HepG2 (cell line): Measurements from ENCODE around the gene MAP2K6. TPM values are rescaled to one million over a fixed set of nuclear protein-coding genes. Genes with fewer than 3 reads are reported as not detected.

Experiments used
- ATF6 ChIP-seq: sonication (generic); formaldehyde crosslinking; conservative IDR thresholded peaks from 2 replicates; pipeline ENCODE4 v1.4.0; 2020; ENCODE audit warnings: missing genetic modification reagents
- KIAA2018 ChIP-seq: sonication (generic); formaldehyde crosslinking; IDR thresholded peaks from 2 replicates; pipeline ENCODE4 v1.5.0; 2020; ENCODE audit warnings: mild to moderate bottlenecking, missing genetic modification reagents, borderline replicate concordance
- LBX2 ChIP-seq: sonication (generic); formaldehyde crosslinking; IDR thresholded peaks from 2 replicates; pipeline ENCODE4 v1.5.0; 2020; ENCODE audit warnings: missing genetic modification reagents, mild to moderate bottlenecking, borderline replicate concordance
- NCOA2 ChIP-seq: sonication (generic); formaldehyde crosslinking; IDR thresholded peaks from 2 replicates; pipeline ENCODE4 v1.8.0; 2022; ENCODE audit warnings: inconsistent platforms
- RBM39 ChIP-seq: fragments of 200-400 bp; formaldehyde crosslinking; IDR thresholded peaks from one replicate; pipeline ENCODE4 v1.6.1; 2018; ENCODE audit warnings: antibody characterized with exemption, mild to moderate bottlenecking, low read depth, low read length; ENCODE audit not compliant: poor library complexity, severe bottlenecking
- SALL2 ChIP-seq: sonication (generic); formaldehyde crosslinking; IDR thresholded peaks from 2 replicates; pipeline ENCODE4 v1.8.1; 2023; ENCODE audit warnings: mild to moderate bottlenecking, missing genetic modification reagents, inconsistent platforms
- ZNF18 ChIP-seq: sonication (generic); formaldehyde crosslinking; IDR thresholded peaks from 2 replicates; pipeline ENCODE4 v1.8.0; 2022; ENCODE audit warnings: mild to moderate bottlenecking, missing genetic modification reagents; ENCODE audit not compliant: insufficient replicate concordance
- ZNF335 ChIP-seq: sonication (generic); formaldehyde crosslinking; IDR thresholded peaks from 2 replicates; pipeline ENCODE4 v1.4.0; 2020; ENCODE audit warnings: missing genetic modification reagents
- ZNF441 ChIP-seq: sonication (generic); formaldehyde crosslinking; IDR thresholded peaks from 2 replicates; pipeline ENCODE4 v1.7.0; 2021; ENCODE audit warnings: missing genetic modification reagents, borderline replicate concordance
- ZNF570 ChIP-seq: sonication (generic); formaldehyde crosslinking; IDR thresholded peaks from 2 replicates; pipeline ENCODE4 v1.4.0; 2020; ENCODE audit warnings: mild to moderate bottlenecking, missing genetic modification reagents, borderline replicate concordance
- ZNF841 ChIP-seq: sonication (generic); formaldehyde crosslinking; IDR thresholded peaks from 2 replicates; pipeline ENCODE4 v1.8.1; 2023; ENCODE audit warnings: missing genetic modification reagents, borderline replicate concordance
- polyA plus RNA-seq, 8 experiments: library from polyadenylated mRNA; depleted of rRNA in 3 of 8; stranded (reverse) in 7 of 8; unstranded in 1 of 8; fragments of >200 nt; fragmentation: Illumina TruSeq in 4 of 8; extraction: Trizol in 4 of 8; gene quantifications; 2 replicates each; pipeline versions ENCODE4 v1.2.1 to v1.2.3, GENCODE V29; 2011 to 2016; ENCODE audit warnings: low read depth in 4 of 8, missing spikeins in 1 of 8, mixed read lengths in 1 of 8; ENCODE audit not compliant: insufficient read depth in 1 of 8
- total RNA-seq, 5 experiments: library from RNA; depleted of rRNA; stranded (reverse); fragments of >200 nt; fragmentation: Illumina TruSeq; extraction: Trizol; gene quantifications; 2 replicates each; pipeline ENCODE4 v1.2.3, GENCODE V29; 2016; ENCODE audit warnings: low read depth in 1 of 5
- TF ChIP-seq, protein P1 (sequence below): IDR thresholded peaks from 2 replicates; pipeline ENCODE4 v1.6.1; 2016; ENCODE audit warnings: mild to moderate bottlenecking

MAP2K6 gene
- total and polyA plus RNA-seq, 2 of the 13 experiments (the other 11 are each of a cell fraction or from before 2014, with no cell fraction given), result 5.1 to 33.6 TPM

DNA sequence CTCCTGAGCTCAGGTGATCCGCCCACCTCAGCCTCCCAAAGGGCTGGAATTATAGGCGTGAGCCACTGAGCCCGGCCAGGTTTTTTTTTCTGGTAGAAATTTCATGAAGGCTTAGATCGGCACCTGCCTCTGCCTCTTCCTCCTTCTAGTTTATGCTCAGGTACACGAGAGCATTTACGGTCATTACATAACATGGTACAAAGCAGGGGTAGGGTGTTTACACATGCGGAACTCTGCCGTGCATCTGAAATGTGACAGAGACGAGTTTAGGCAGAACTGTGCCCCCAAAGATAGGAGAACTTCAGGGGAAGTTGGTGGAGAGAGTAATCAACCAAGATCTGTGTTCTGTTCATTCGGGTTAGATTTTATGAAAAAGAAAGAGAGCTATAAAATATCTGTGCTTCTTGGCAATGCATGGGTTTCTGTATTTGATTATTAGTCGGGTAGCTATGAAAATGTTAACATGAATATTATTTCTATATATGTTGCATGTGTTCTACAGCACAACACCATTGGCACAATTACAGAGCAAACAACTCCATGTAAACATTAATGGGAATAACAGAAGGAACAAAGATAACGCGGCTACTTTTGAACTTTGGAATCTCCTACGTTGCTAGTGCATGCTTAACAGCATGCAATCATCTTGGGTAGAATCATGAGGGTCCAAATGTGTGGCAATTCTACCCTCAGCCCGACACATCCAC lies 23.5 kb upstream of the MAP2K6 start (continued):
- no peak for TF ChIP-seq KIAA2018 (CRISPR knock-in tag)
- no peak for TF ChIP-seq NCOA2 (CRISPR knock-in tag)
- TF ChIP-seq ATF6 (CRISPR knock-in tag), result no peak
- TF ChIP-seq RBM39, result no peak
- no peak for TF ChIP-seq ZNF570 (CRISPR knock-in tag)
- no peak for TF ChIP-seq ZNF441
- no peak for TF ChIP-seq ZNF18 (CRISPR knock-in tag)
- TF ChIP-seq, protein P1, sequence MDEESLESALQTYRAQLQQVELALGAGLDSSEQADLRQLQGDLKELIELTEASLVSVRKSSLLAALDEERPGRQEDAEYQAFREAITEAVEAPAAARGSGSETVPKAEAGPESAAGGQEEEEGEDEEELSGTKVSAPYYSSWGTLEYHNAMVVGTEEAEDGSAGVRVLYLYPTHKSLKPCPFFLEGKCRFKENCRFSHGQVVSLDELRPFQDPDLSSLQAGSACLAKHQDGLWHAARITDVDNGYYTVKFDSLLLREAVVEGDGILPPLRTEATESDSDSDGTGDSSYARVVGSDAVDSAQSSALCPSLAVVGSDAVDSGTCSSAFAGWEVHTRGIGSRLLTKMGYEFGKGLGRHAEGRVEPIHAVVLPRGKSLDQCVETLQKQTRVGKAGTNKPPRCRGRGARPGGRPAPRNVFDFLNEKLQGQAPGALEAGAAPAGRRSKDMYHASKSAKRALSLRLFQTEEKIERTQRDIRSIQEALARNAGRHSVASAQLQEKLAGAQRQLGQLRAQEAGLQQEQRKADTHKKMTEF (CRISPR knock-in tag), result 0 out of 2 replicates have a peak, but pooled peaks have one; percentile 43
- no peak for TF ChIP-seq LBX2 (CRISPR knock-in tag)
- TF ChIP-seq SALL2 (CRISPR knock-in tag), result no peak
- peak; percentile 60; the same call in 1 of the 2 replicates for TF ChIP-seq ZNF335 (CRISPR knock-in tag)
- no peak for TF ChIP-seq ZNF841 (CRISPR knock-in tag)
